Stimulated activated CD8-positive, alpha-beta memory T cell treated with anti-CD3 and anti-CD28 coated beads, Interleukin-15, amount 100 ng/mL, for 4 hours (primary cell): ENCODE data around the gene PDHB.

ENCODE experiments used
- DNase-seq, 2 donors: peaks; one replicate each; pipeline ENCODE4 v3.0.0-alpha.2; 2020; ENCODE audit warnings: low read depth in 2 of 2

Gene PDHB

DNA sequence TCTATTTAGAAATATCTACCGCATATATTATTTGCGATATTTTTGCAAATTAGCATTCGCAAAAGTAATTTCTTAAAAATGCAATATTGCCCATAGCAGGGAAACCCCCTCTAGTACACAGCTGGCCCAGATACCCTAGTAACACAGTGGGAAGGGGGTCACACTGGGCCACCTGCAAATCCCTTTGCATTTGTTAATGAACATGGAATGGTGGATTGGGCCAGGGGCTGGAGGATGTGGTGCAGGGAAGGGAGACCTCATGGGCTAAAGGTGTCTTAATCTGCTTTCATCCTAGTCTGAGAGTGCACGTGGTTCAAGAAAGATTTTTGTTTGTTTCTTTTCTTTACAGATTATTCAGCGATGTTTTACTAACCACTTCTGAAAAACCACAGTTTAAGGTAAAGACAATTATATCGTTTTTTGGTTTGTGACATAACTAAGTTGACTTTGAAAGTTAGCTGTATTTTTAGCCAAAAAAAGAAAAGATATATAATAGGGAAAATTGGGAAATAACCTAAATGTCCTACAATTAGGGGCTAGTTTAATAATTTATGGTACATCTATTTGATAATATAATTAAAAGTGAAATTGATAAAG lies 30.0 kb downstream of the PDHB start:
- DNase-seq: no peak

DNA sequence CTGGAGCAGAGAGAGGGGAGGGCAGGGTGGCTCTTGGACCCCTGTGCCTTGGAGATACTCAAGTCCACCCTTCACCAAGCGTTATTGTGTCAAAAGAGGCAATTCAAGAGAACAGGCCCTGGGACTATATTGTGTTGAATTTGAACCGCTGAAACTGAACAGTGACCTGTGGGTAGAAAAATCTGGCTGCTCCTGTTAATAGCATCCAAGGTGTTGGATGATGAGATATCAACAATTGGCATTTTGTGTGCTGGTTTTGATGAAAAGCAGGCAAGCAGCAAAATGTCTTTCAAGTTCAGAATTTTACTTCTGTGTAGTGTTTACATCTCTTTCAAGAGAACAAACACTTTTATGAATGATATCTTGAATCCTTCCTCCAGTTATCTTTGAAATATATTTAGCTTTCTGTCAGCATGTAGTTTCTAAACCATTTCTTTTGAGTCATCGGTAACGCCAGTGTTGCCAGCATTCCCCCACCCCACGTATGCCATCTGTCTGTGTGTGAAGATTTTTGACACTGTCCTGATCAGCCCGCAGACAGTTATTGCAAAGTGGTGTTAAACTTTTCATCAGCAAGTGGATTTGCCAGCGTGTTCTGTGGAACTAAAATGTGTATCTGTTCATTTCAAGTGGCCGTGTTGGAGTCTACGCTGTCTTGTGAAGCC lies 34.8 kb downstream of the PDHB start:
- DNase-seq: no peak

DNA sequence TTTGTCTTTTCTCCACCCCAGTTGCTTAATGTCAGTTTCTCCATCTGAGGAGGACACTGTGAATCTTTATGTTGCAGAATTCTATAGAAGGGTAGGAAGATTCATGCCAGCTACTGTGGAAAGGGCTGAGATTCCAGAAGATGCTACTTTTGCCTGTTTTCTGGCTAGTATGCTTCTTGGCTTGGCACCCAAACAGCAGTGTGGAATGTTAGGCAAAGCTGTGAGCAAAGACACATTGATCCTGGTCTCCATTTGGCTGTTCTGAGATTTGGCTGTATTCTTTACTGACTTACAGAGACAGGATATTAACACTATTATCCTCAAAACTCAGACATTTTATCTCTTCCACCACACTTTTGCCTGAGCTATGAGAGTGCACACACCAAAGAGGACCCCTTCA lies 39.3 kb downstream of the PDHB start:
- no peak for DNase-seq

DNA sequence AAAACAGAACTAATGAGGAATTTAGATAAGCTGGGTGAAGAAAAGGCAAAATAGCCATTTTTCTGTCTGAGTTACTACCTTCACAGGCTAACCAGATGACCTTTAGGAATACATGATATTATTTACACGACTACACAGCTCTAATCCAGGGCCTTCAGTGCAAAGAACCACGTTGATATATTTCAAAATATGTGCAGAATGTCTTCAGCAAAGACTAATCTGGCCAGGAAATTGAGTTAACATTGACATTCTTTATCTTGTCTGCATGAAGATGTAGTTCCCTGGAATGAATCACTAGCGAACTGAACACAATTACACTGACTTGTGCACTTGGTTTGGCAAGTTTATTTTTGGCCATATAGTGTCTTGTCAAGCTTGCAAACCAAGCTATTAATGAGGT lies 41.5 kb downstream of the PDHB start:
- DNase-seq: no peak

GRCh38 chr3:58391156-58391865 lies 42.3 kb downstream of the PDHB start:
- no peak for DNase-seq

- DNase-seq: no peak
Measured at GRCh38 chr3:58388550-58389091, 45.0 kb downstream of the PDHB start.

DNA sequence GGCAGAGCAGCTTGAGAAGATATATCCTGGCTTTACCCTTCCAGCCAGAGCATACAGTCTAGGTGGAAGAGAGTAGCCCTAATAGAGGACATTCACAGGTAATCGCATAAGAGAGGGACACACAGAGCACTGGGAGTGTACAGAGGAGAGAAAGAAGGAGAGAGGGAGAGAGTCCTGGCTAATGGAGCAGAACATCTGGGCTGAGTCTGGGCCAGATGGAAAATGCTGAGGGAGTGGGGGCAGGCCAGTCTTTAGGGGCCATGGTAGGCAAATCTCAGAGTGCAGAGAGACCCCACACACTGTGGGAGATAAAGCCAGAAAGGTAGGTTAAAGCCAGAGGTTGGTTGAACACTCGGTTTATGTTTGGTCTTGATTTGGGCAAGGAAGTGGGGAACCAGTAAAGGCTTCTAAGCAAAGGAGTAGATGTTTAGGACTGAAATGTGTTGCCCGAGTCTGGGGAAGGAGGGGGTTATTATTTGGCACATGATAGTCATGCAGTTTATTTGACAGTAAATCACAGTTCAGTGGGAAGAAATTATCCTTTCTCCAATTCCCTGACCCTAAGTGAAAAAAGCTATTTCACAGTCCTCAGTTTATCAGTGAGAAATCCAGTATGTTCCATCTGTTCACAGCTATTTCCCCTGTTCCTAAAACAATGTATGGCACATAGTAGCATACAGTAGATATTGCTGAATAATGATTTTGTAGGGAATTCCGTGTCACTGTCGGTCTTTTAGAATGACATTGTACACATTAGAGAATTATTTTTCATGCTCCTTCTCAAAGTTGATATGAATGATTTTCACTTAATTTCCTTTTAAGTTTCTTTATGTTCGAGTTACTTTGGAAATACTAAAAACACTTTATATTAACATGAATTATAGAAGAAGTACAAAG lies 45.7 kb downstream of the PDHB start:
- no peak for DNase-seq

GRCh38 chr3:58386626-58387365 lies 46.8 kb downstream of the PDHB start:
- no peak for DNase-seq

- no peak for DNase-seq
Measured at GRCh38 chr3:58384381-58385090, 49.1 kb downstream of the PDHB start.

GRCh38 chr3:58383904-58384303 lies 49.7 kb downstream of the PDHB start:
- DNase-seq: no peak

- no peak for DNase-seq
Measured at GRCh38 chr3:58383476-58383875, 50.2 kb downstream of the PDHB start.

- no peak for DNase-seq
Measured at GRCh38 chr3:58379351-58380073, 54.1 kb downstream of the PDHB start.

- no peak for DNase-seq
Measured at GRCh38 chr3:58377750-58378149, 55.9 kb downstream of the PDHB start.
